ENCODE results near the gene NRGN. TPM values are rescaled to one million over a fixed set of nuclear protein-coding genes. Genes with fewer than 3 reads are reported as not detected.

Gene NRGN
- total RNA-seq, 2 donors from 2014 or later: 2.2 to 2.8 TPM

- Histone ChIP-seq H3K4me3 (peak overlapping the region; percentile 37 to 66), H3K9me3 (no peaks in the 10 kb centered on the region), H3K27ac (peak overlapping the region; percentile 1 to 26), H3K27me3 (peaks cover 0 to 16% of the 10 kb centered on the region in 2 donors), H3K36me3 (no peaks in the 10 kb centered on the region), H3K4me1 (peaks cover 0 to 20% of the 10 kb centered on the region in 2 donors)
- no peak for DNase-seq (ENCODE audit: low spot score)
- TF ChIP-seq CTCF (IDR thresholded peaks at IDR 0.05): peak; percentile 36 to 57
Measured at GRCh38 chr11:124740277-124740882, 638 bp downstream of the NRGN start.

- no peaks in the 10 kb centered on the region for H3K9me3 ChIP-seq
- peaks cover 0 to 31% of the 10 kb centered on the region in 2 donors for H3K27me3 ChIP-seq
- TF ChIP-seq CTCF (IDR thresholded peaks at IDR 0.05): no peak
- H3K4me1 ChIP-seq: peaks cover 0 to 42% of the 10 kb centered on the region in 2 donors
- DNase-seq (ENCODE audit: low spot score): no peak
- no peak overlapping the region for H3K27ac ChIP-seq
- no peaks in the 10 kb centered on the region for H3K36me3 ChIP-seq
- H3K4me3 ChIP-seq: no peak overlapping the region
Measured at GRCh38 chr11:124742555-124742954, 2.8 kb downstream of the NRGN start.

GRCh38 chr11:124743050-124743449 lies 3.3 kb downstream of the NRGN start:
- Histone ChIP-seq H3K4me3 (no peak overlapping the region), H3K27ac (no peak overlapping the region), H3K9me3 (no peaks in the 10 kb centered on the region), H3K36me3 (no peaks in the 10 kb centered on the region), H3K4me1 (peaks cover 0 to 45% of the 10 kb centered on the region in 2 donors), H3K27me3 (peaks cover 0 to 31% of the 10 kb centered on the region in 2 donors)
- no peak for TF ChIP-seq CTCF (IDR thresholded peaks at IDR 0.05)
- no peak for DNase-seq (ENCODE audit: low spot score)

- H3K4me1 ChIP-seq: peaks cover 0 to 47% of the 10 kb centered on the region in 2 donors
- no peaks in the 10 kb centered on the region for H3K36me3 ChIP-seq
- TF ChIP-seq CTCF (IDR thresholded peaks at IDR 0.05): no peak
- H3K27ac ChIP-seq: no peak overlapping the region
- DNase-seq (ENCODE audit: low spot score): no peak
- peak overlapping the region in 1 of 2 donors; percentile 51 for H3K4me3 ChIP-seq
- H3K9me3 ChIP-seq: no peaks in the 10 kb centered on the region
- peaks cover 0 to 26% of the 10 kb centered on the region in 2 donors for H3K27me3 ChIP-seq
Measured at GRCh38 chr11:124745270-124745834, 5.6 kb downstream of the NRGN start.

GRCh38 chr11:124745835-124746620 lies 6.3 kb downstream of the NRGN start:
- H3K4me3 ChIP-seq: peak overlapping the region; percentile 32 to 51
- H3K36me3 ChIP-seq: no peaks in the 10 kb centered on the region
- DNase-seq (ENCODE audit: low spot score): no peak
- H3K4me1 ChIP-seq: peaks cover 0 to 47% of the 10 kb centered on the region in 2 donors
- TF ChIP-seq CTCF (IDR thresholded peaks at IDR 0.05): no peak
- H3K9me3 ChIP-seq: no peaks in the 10 kb centered on the region
- H3K27ac ChIP-seq: peak overlapping the region; percentile 16 to 29
- H3K27me3 ChIP-seq: peaks cover 0 to 26% of the 10 kb centered on the region in 2 donors
